WERI-Rb-1 (cell line): ENCODE data around the gene DHX32.
"Not testable (repeated sequence)": the region's sequence is repeated elsewhere in the genome, so short reads cannot be mapped to it uniquely, and the experiment has no call there.

Experiments used
- DNase-seq: peaks from one replicate; pipeline ENCODE4 v3.0.0-alpha.2; 2020
- H3K27ac ChIP-seq: fragments of 250-450 bp; sonication (Bioruptor Pico); 2 replicates; pipeline ENCODE4 v1.5.1; 2020; ENCODE audit warnings: mild to moderate bottlenecking, moderate library complexity
- H3K27me3 ChIP-seq: fragments of 250-450 bp; sonication (Bioruptor Pico); 2 replicates; pipeline ENCODE4 v1.5.1; 2021; ENCODE audit warnings: mild to moderate bottlenecking, low read depth, moderate library complexity; ENCODE audit not compliant: insufficient read depth, severe bottlenecking
- H3K36me3 ChIP-seq: fragments of 250-450 bp; sonication (Bioruptor Pico); 2 replicates; pipeline ENCODE4 v1.5.1; 2020; ENCODE audit warnings: mild to moderate bottlenecking, moderate library complexity
- H3K4me3 ChIP-seq: 2 replicates; pipeline ENCODE4 v1.5.1; 2011; ENCODE audit warnings: low read depth, mild to moderate bottlenecking, control low read depth, low read length
- H3K9me3 ChIP-seq: fragments of 250-450 bp; sonication (Bioruptor Pico); 2 replicates; pipeline ENCODE4 v1.5.1; 2021; ENCODE audit warnings: mild to moderate bottlenecking, moderate library complexity; ENCODE audit not compliant: severe bottlenecking
- TF ChIP-seq, protein P1 (sequence below): IDR thresholded peaks from 2 replicates; pipeline ENCODE4 v1.5.1; 2011; ENCODE audit warnings: low read depth, mild to moderate bottlenecking, control low read depth, inconsistent platforms, low read length

Gene DHX32

DNA sequence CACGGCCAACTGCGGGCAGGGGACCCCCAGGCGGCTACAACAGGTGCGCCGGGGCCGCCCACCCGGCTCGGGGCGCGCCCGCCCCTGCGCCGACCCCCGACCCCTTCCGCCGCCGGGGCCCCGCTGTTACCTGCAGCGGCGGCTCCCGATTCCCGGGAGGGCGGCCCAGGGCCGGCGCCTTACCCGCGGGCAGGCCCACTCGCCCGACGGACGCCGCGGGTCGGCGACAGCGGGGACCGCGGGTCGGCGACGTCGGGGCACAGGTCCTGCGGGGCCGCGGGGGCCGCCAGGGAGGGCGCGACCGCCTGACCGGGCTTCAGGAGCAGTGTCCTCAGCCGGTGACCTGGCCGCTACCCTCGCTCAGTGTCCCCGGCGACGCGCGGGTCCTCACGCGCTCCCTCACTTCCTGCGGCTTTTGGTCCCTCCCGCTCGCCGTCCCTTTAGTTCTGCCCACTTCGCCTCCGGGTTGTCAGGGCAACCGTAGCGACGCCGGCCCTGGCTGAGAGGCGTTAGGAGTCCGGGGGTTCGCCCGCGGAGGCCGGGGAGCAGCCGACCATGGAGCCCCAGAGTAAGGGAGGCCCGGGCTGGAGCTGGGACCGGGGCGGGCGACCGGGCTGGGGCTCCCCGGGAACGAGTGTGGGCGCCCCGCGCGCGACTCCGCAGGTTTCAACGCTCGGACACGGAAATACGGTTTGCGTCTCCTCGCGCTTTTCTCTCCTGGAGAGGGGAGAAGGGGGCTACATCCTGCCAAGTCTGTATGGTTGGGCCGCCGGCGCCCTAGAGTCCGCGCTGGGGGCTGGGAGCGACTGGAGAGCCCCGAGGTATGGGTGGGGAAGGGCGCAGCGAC, 15.2 kb upstream of the DHX32 start, which contains the start of gene FANK1:
Gene FANK1 (plus strand): TSS at position 477 of the 847 bp plus-strand sequence. CDS start 79 bp downstream, at position 556.
- not testable (repeated sequence) for H3K36me3 ChIP-seq, H3K9me3 ChIP-seq, H3K27me3 ChIP-seq
- DNase-seq: peak; percentile 91
- Histone ChIP-seq H3K27ac (peak within 1 kb of the TSS; percentile 42; the same call in 1 of the 2 replicates), H3K4me3 (peak within 1 kb of the TSS; percentile 65)

DNA sequence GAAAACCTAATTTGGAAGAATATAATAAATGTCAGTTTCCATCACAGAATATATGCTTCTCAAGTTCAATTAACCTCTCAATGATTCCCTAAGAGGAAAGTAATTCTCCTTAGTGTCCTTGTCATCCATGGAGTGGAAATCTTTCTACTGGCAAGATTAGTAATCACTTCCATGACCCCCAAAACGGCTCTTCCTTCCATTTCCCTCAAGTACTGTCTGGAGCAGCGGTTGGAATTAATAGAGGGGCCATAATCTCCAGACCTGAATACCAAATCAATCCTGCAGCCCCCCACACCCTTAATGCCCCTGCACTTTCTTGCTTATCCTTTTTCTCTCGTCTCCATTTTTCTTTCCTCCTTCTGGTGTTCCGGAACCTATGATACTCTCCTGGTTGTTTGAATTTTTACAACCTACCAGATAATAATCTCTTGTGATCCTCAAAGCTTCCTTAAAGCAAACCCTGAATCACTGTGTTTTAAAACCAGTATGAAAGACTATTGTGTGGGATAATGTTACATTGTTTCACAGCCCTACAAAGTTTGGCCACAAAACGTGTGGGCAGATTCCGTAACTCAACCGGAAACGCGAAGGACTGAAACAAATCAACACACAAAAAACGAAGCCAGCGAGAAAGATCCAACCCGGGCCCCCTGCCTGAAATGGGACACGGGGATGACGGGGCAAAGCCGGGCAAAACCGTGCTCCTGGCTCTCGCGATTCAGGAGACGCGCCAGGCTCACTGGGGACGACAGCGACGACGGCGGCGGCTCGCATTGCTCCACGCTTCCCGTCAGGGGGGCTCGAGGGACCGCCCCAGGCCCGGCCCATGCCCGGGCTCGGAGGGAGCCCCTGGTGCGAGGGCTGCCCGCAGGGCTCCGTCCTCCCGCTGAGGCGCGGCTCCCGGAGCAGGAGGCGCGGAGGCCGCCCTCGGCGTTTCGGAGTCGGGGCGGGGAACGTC, 14.3 kb upstream of the DHX32 start:
- DNase-seq: peak; percentile 45
- H3K36me3 ChIP-seq, H3K27me3 ChIP-seq, H3K9me3 ChIP-seq: not testable (repeated sequence)
- Histone ChIP-seq H3K27ac (peak overlapping the region; percentile 42; the same call in 1 of the 2 replicates), H3K4me3 (peak overlapping the region; percentile 65)

DNA sequence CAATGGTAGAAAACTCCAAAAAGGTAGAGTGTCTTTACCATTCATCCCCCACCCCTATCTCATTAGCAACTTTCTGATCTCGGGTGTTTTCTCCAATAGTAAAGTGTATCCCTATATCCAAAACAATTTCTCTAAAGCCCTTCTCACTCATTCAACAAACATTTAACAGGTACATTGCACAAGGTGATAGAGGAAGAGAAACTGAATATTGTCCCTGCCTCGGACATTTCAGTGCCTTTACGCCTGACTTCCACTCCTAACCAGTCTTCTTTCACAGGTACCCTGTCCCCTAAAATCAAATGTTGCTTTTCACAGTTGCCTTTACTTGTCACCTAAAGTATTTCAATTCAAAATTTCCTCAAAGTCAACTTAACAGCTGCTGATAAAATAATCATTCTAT, 13.1 kb upstream of the DHX32 start:
- H3K4me3 ChIP-seq, H3K27me3 ChIP-seq, DNase-seq, H3K27ac ChIP-seq, H3K36me3 ChIP-seq, H3K9me3 ChIP-seq: not testable (repeated sequence)

DNA sequence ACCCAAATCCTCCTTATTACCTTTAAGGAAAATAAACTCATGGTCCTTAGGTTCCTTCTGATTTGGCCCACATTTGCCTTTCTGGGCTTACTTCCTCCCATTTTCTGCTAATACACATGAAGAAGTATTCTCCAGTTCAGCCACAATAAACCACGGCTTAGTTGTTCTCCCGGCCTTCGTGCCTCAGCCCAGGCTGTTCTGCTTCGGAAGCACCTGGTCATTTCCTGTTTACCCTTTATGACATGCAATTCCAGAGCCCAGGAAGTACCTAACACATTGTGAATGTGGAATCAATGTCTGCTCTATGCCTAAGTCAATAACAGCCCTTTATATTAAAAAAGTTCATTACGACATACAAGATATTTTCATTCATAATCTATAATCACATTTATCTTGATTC, 11.3 kb upstream of the DHX32 start:
- H3K27me3 ChIP-seq, H3K9me3 ChIP-seq, DNase-seq, H3K27ac ChIP-seq, H3K36me3 ChIP-seq, H3K4me3 ChIP-seq: not testable (repeated sequence)

DNA sequence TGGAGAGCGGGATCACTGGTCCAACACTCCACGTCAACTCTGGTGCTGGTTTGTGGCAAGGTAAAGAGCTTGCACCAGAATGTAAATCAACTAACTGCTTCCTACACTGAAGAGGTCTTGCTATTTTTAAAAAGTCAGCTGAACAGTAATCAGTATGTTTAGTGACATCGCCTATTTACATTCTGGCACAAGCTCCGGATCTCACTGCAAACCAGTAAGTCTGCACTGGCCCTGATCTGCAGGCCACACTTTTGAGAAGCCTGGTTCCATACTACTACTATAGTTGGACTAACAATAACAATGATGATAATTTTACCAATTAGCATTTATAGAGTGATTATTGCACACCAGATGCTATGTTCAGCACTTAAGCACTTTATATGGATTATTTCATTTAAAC, 8.3 kb upstream of the DHX32 start:
- not testable (repeated sequence) for H3K4me3 ChIP-seq, DNase-seq, H3K36me3 ChIP-seq, H3K9me3 ChIP-seq, H3K27ac ChIP-seq, H3K27me3 ChIP-seq

DNA sequence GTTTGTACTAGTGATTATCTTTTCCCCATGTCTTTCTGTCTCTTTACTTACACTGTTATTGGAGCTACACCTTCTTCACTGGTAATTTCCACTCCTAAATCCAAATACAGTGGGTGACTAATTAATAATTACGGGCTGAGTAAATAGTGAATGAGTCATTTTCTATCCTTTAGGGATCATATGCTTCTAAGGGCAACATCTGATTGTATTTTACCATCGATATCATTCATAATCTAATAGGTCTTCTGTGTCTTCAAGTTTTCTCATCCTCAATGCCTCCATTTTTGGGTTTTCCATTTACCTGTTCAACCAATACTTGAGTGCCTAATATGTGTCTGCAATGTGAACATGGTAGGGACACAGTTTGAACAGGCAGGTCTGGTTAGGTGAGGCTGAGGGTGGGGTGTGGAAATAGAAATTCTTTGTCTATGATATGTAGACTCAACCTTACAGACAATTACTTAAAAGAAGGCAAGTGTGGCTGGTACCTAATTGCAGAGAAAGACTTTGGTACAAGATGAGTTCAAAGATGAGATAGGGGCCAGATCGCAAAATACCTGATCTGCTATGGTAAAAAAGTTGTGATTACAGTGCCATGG, 5.9 kb upstream of the DHX32 start:
- DNase-seq: no peak
- no peak overlapping the region for H3K27ac ChIP-seq

DNA sequence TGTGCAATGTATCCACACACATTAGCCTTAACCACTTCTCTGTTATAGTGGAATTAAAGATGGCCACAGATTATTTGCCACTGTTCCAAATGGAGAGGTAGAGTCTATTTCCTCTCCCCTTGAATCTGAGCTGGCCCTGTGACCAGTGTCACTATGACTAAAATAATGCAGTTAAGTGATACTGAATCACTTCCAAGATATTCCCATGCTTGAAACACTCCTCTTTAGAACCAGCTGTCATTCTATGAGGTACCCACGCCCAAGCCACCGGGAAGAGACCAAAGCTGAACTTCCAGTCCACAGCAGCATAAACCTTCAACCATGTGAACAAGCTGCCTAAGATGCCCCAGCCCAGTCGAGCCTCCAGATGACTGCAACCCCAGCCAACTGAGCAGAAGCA, 2.1 kb upstream of the DHX32 start:
- Histone ChIP-seq H3K36me3 (no peaks in the 10 kb centered on the region), H3K9me3 (no peaks in the 10 kb centered on the region), H3K4me3 (no peak overlapping the region), H3K27ac (no peak overlapping the region), H3K27me3 (no peaks in the 10 kb centered on the region)
- TF ChIP-seq, protein P1, sequence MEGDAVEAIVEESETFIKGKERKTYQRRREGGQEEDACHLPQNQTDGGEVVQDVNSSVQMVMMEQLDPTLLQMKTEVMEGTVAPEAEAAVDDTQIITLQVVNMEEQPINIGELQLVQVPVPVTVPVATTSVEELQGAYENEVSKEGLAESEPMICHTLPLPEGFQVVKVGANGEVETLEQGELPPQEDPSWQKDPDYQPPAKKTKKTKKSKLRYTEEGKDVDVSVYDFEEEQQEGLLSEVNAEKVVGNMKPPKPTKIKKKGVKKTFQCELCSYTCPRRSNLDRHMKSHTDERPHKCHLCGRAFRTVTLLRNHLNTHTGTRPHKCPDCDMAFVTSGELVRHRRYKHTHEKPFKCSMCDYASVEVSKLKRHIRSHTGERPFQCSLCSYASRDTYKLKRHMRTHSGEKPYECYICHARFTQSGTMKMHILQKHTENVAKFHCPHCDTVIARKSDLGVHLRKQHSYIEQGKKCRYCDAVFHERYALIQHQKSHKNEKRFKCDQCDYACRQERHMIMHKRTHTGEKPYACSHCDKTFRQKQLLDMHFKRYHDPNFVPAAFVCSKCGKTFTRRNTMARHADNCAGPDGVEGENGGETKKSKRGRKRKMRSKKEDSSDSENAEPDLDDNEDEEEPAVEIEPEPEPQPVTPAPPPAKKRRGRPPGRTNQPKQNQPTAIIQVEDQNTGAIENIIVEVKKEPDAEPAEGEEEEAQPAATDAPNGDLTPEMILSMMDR: no peak
- DNase-seq: no peak

More for the DNA sequence above, 5.9 kb upstream of the DHX32 start:
- H3K36me3 ChIP-seq: no peaks in the 10 kb centered on the region
- H3K9me3 ChIP-seq: no peaks in the 10 kb centered on the region
- H3K27me3 ChIP-seq: no peaks in the 10 kb centered on the region
- TF ChIP-seq, protein P1: no peak
- H3K4me3 ChIP-seq: no peak overlapping the region

DNA sequence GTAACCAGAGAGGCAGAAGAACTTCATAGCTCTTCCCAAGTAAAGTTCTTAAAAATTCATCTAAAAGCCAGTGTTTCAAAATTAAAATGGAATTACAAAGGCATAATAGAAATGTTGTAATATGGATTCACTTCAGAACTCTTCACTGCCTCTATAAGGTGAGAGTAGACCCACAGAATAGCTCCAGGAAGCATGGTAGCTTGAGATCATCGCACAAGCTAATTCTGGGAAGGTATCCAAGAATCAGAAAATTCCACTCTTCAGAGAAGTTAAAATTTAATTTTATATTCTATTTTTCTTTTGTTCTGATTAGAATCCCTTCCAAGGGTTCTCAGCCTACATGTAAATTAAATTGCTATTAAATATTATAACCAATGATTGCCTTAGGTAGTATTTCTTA, 1.5 kb upstream of the DHX32 start:
- H3K27ac ChIP-seq: no peak overlapping the region
- no peak for DNase-seq
- peaks cover 1% of the 10 kb centered on the region; the same call in 1 of the 2 replicates for H3K36me3 ChIP-seq
- H3K9me3 ChIP-seq: no peaks in the 10 kb centered on the region
- TF ChIP-seq, protein P1: no peak
- H3K4me3 ChIP-seq: no peak overlapping the region
- no peaks in the 10 kb centered on the region for H3K27me3 ChIP-seq
